ENCODE data around the gene USP32. TPM values are rescaled to one million over a fixed set of nuclear protein-coding genes. Genes with fewer than 3 reads are reported as not detected.

USP32 gene
- total RNA-seq, 1 experiment from 2014 or later = 73.5 TPM

- no peak for TF ChIP-seq CTCF (conservative IDR thresholded peaks at IDR 0.05)
- no peaks in the 10 kb centered on the region for H3K79me1 ChIP-seq (ENCODE audit: insufficient read depth, low read depth, low read length, poor library complexity, severe bottlenecking)
- H3K14ac ChIP-seq (ENCODE audit: insufficient read depth, low read length) = no peak overlapping the region
- no peak overlapping the region for H3K18ac ChIP-seq (ENCODE audit: insufficient read length, low read depth, low read length)
- H3K4ac ChIP-seq (ENCODE audit: low read depth, low read length) = no peak overlapping the region
- no peak overlapping the region for H2BK20ac ChIP-seq (ENCODE audit: low read depth, low read length, poor library complexity, severe bottlenecking)
- H3K4me2 ChIP-seq (ENCODE audit: insufficient read depth, insufficient read length, low read length) = no peak overlapping the region
- H2AFZ ChIP-seq (ENCODE audit: low read length) = no peak overlapping the region
- no peaks in the 10 kb centered on the region; a peak in 1 of 7 replicates for H3K36me3 Mint-ChIP-seq (ENCODE audit: insufficient read depth in 1 of 3, low read depth in 3 of 3)
- DNase-seq = peak; percentile 50
- H4K5ac ChIP-seq (ENCODE audit: insufficient read length, low read depth, low read length) = no peak overlapping the region
- H3K27ac ChIP-seq (ENCODE audit: insufficient read length, low read depth, low read length) = no peak overlapping the region
- H3K9ac ChIP-seq (ENCODE audit: extremely low read depth, insufficient read length, low read length) = no peak overlapping the region
- H3K27me3 ChIP-seq (ENCODE audit: insufficient read depth, low read length) = no peaks in the 10 kb centered on the region
- no peak overlapping the region for H2BK15ac ChIP-seq (ENCODE audit: low read depth, low read length)
- no peak overlapping the region for H2BK5ac ChIP-seq (ENCODE audit: insufficient read length, low read length)
- no peaks in the 10 kb centered on the region for H3K9me3 ChIP-seq (ENCODE audit: control insufficient read depth, low read depth, low read length)
- no peak overlapping the region for H3T11ph ChIP-seq (ENCODE audit: low read length)
- H3K27ac Mint-ChIP-seq = peak overlapping the region in 1 of 3 experiments; percentile 76; a peak in 3 of 7 replicates
- no peak overlapping the region for H2BK120ac ChIP-seq (ENCODE audit: low read depth, low read length, poor library complexity, severe bottlenecking)
- H4K91ac ChIP-seq (ENCODE audit: insufficient read length, low read depth, low read length) = no peak overlapping the region
- H4K8ac ChIP-seq (replicated peaks; ENCODE audit: insufficient read length, low read depth, low read length) = no peak overlapping the region
- no CpG with 5 or more reads among the region's 7 CpGs for WGBS (ENCODE audit: extremely low coverage, insufficient read length, low lambda C conversion rate)
- no peaks in the 10 kb centered on the region for H4K20me1 ChIP-seq (ENCODE audit: control insufficient read depth, insufficient read depth, insufficient read length)
- H3K27me3 Mint-ChIP-seq (ENCODE audit: low read depth) = no peaks in the 10 kb centered on the region; the same call in 1 of the 2 replicates
- no peak overlapping the region for H3K56ac ChIP-seq (ENCODE audit: insufficient read length, low read depth, low read length)
- no peaks in the 10 kb centered on the region for H3K9me3 Mint-ChIP-seq
- no peak overlapping the region for H3K23ac ChIP-seq (ENCODE audit: insufficient read length, low read depth, low read length)
- no peaks in the 10 kb centered on the region for H3K79me2 ChIP-seq (ENCODE audit: insufficient read depth, low read length)
- H3K23me2 ChIP-seq (ENCODE audit: insufficient read length, low read depth, low read length, poor library complexity, severe bottlenecking) = no peaks in the 10 kb centered on the region
- no peak overlapping the region for H3K4me3 Mint-ChIP-seq
- H2BK12ac ChIP-seq (ENCODE audit: insufficient read length, low read depth, low read length) = no peak overlapping the region
- H2AK5ac ChIP-seq (ENCODE audit: insufficient read length, low read length) = no peak overlapping the region
- H3K4me1 Mint-ChIP-seq = peaks cover 24 to 25% of the 10 kb centered on the region in 2 experiments
- H3K4me1 ChIP-seq (ENCODE audit: insufficient read depth, low read length) = no peaks in the 10 kb centered on the region
These were observed 223.3 kb downstream of the USP32 start for GRCh38 chr17:60168654-60169053.
